Adipocyte (in vitro differentiated cells): ENCODE measurements around the gene GPR176.

Source experiments
- DNase-seq: peaks from one replicate; pipeline ENCODE4 v3.0.0-alpha.2; 2015; ENCODE audit warnings: low read depth
- H3K27me3 ChIP-seq: replicated peaks from 2 replicates; pipeline ENCODE4 v1.7.0; 2013; ENCODE audit warnings: mild to moderate bottlenecking, low read length, moderate library complexity; ENCODE audit not compliant: control insufficient read depth, insufficient read depth
- H3K36me3 ChIP-seq: 2 replicates; pipeline ENCODE4 v1.7.0; 2013; ENCODE audit warnings: low read length, mild to moderate bottlenecking, moderate library complexity; ENCODE audit not compliant: control insufficient read depth, insufficient read depth, severe bottlenecking
- H3K4me1 ChIP-seq: 2 replicates; pipeline ENCODE4 v1.7.0; 2013; ENCODE audit warnings: mild to moderate bottlenecking, low read length, moderate library complexity; ENCODE audit not compliant: control insufficient read depth, insufficient read depth
- H3K4me3 ChIP-seq: 2 replicates; pipeline ENCODE4 v1.7.0; 2013; ENCODE audit warnings: mild to moderate bottlenecking, low read length, moderate library complexity
- H3K9ac ChIP-seq: 2 replicates; pipeline ENCODE4 v1.7.0; 2013; ENCODE audit warnings: mild to moderate bottlenecking, low read length, moderate library complexity
- H3K9me3 ChIP-seq: 2 replicates; pipeline ENCODE4 v1.7.0; 2013; ENCODE audit warnings: mild to moderate bottlenecking, low read length, moderate library complexity; ENCODE audit not compliant: control insufficient read depth

The GPR176 gene

DNA sequence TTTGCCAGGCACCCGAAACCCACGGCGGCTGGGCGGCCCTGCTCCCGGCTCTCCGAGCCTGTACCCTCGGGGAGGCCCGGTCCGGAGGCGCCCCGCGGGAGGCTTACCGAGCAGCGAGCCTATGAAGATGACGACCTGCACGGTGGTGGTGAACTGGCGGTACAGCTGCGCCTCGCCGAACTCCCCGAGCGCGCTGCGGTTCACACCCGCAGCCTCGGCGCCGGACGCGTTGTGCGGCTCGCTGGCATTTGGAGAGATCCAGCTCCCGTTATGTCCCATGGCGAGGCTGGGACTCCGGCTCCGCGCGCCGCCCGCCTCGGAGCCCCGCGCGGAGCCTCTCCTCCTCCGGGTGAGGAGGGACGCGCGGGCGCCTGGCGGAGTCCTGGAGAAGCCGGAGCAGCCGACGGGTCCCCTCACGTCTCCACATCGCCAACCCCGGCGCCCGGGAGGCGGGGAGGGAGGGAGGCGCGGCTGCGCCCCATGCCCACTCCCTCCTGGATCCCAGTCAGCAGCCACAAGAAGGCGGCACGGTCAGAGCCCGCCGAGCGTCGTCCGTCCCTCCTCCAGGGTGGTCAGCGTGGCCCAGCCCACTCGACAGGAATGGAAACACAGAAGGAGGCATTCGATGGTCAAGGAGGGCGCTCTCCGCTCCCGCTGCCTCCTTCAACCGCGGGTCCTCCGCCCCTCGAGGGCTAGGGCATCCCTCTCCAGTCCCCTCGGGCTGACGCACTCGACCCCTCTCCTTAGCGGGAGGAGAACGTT, at the start of gene GPR176:
GPR176 (minus strand) TSS at position 519 of the 762 bp plus-strand sequence; CDS start at position 279, 240 bp downstream.
- Histone ChIP-seq H3K36me3 (no peaks in the 10 kb centered on the region), H3K9ac (peak within 1 kb of the TSS; percentile 92), H3K4me3 (peak within 1 kb of the TSS; percentile 90), H3K27me3 (no peaks in the 10 kb centered on the region), H3K4me1 (peaks cover 10% of the 10 kb centered on the region), H3K9me3 (no peaks in the 10 kb centered on the region)
- DNase-seq = peak; percentile 90

- Histone ChIP-seq H3K36me3 (peaks cover 51% of the 10 kb centered on the region), H3K9me3 (no peaks in the 10 kb centered on the region), H3K27me3 (no peaks in the 10 kb centered on the region), H3K9ac (no peak overlapping the region), H3K4me3 (no peak overlapping the region), H3K4me1 (peaks cover 10% of the 10 kb centered on the region)
- DNase-seq = no peak
These were observed 48.9 kb upstream of the GPR176 start for GRCh38 chr15:39969002-39969394.

- Histone ChIP-seq H3K9ac (no peak overlapping the region), H3K4me3 (no peak overlapping the region), H3K27me3 (no peaks in the 10 kb centered on the region), H3K4me1 (peaks cover 10% of the 10 kb centered on the region), H3K36me3 (peaks cover 51% of the 10 kb centered on the region), H3K9me3 (no peaks in the 10 kb centered on the region)
- DNase-seq = no peak
These were observed 48.4 kb upstream of the GPR176 start for GRCh38 chr15:39968273-39969001.

GRCh38 chr15:39966521-39966920, 46.5 kb upstream of the GPR176 start:
- DNase-seq = no peak
- Histone ChIP-seq H3K4me1 (peaks cover 10% of the 10 kb centered on the region), H3K36me3 (peaks cover 60% of the 10 kb centered on the region), H3K9ac (no peak overlapping the region), H3K9me3 (no peaks in the 10 kb centered on the region), H3K4me3 (no peak overlapping the region), H3K27me3 (no peaks in the 10 kb centered on the region)

DNA sequence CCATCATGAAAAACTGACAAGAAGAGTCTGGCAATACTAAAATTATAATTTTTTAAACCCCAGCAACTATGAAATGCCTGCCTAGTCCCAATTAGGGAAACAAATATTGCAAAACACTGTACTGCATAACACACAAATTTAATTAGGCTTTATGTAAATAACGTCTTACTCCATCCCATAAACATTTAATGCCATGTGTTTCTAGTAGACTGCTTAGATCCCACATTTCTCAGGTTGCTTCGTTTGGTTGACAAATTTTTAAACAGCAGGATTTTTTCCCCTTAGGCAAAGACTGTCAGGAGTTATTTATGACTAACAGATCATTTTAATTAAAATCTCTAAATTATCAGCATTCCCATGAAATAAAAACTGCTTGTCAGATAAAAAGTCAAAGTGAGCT, 43.7 kb upstream of the GPR176 start:
- no peaks in the 10 kb centered on the region for H3K4me1 ChIP-seq

DNA sequence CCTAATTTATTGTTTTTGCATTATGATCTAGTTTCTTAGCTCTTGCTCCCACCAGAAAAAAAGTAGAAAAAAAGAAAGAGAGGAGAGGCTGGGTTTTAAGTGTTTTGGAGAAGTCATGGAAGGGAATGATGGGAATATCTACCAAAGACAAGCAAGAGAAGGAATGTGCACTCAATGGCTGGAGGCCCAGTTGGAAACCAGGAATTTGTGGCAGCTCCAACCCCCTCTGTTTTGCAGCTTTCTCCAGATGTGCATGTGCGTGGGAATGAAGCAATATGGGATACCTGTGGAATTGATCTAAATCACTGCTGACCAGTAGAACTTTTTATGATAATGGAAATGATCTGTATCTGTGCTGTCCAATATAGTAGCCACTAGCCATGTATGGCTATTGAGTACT, 41.0 kb upstream of the GPR176 start:
- Histone ChIP-seq H3K27me3 (no peaks in the 10 kb centered on the region), H3K9ac (no peak overlapping the region), H3K9me3 (no peaks in the 10 kb centered on the region), H3K4me1 (no peaks in the 10 kb centered on the region), H3K4me3 (no peak overlapping the region), H3K36me3 (peaks cover 92% of the 10 kb centered on the region)
- peak; percentile 53 for DNase-seq

More for the DNA sequence above, 43.7 kb upstream of the GPR176 start:
- peaks cover 86% of the 10 kb centered on the region for H3K36me3 ChIP-seq
- H3K9me3 ChIP-seq = no peaks in the 10 kb centered on the region
- no peak overlapping the region for H3K9ac ChIP-seq
- H3K4me3 ChIP-seq = no peak overlapping the region
- no peaks in the 10 kb centered on the region for H3K27me3 ChIP-seq
- DNase-seq = peak; percentile 87

GRCh38 chr15:39960411-39960810, 40.3 kb upstream of the GPR176 start:
- H3K36me3 ChIP-seq = peaks cover 92% of the 10 kb centered on the region
- no peaks in the 10 kb centered on the region for H3K9me3 ChIP-seq
- H3K9ac ChIP-seq = no peak overlapping the region
- no peak for DNase-seq
- no peaks in the 10 kb centered on the region for H3K4me1 ChIP-seq
- H3K4me3 ChIP-seq = no peak overlapping the region
- H3K27me3 ChIP-seq = no peaks in the 10 kb centered on the region

DNA sequence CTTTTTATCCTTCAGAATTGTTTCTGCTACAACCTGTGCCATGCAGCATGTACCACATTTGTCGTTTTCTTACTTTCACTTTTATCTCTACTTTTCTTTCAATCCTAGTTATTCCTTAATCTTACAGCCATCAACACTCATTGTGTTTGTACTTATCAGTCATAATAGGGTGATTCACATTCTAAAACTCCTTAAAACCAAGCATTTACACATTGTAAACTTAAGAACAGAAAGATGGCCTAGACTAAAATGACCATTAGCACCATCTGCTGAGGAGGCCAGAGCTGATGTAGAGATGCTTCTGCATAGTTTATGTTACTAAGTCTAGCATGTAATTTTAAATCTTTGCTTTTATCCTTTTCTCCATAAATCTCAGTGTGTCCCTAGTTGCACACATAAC, 39.3 kb upstream of the GPR176 start:
- Histone ChIP-seq H3K4me3 (no peak overlapping the region), H3K36me3 (peaks cover 96% of the 10 kb centered on the region)

GRCh38 chr15:39957481-39957880, 37.4 kb upstream of the GPR176 start:
- Histone ChIP-seq H3K4me3 (no peak overlapping the region), H3K27me3 (no peaks in the 10 kb centered on the region), H3K4me1 (no peaks in the 10 kb centered on the region), H3K9me3 (no peaks in the 10 kb centered on the region), H3K36me3 (peaks cover 98% of the 10 kb centered on the region), H3K9ac (no peak overlapping the region)
- no peak for DNase-seq

More for the DNA sequence above, 39.3 kb upstream of the GPR176 start:
- H3K4me1 ChIP-seq = no peaks in the 10 kb centered on the region
- no peaks in the 10 kb centered on the region for H3K9me3 ChIP-seq
- H3K9ac ChIP-seq = no peak overlapping the region
- no peaks in the 10 kb centered on the region for H3K27me3 ChIP-seq
- DNase-seq = no peak

DNA sequence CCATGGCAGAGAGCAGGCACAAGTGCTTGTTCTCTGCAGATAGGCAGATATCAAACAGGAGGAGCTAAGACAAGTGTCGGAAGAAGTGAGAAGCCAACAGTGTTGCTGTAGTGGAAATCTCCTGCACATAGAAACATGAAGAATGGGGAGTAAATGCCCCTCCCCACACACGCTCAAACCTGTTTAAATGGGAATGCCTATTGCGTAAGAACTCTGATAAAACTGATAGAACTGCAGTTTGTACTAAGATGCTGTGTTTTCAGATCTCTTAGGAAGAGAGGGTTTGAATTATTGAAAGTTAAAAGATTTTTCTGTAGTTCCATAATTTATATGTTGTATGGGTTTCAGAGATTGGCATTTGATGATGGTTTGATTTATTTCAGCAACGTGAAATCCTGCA, 33.5 kb upstream of the GPR176 start:
- H3K9me3 ChIP-seq = no peaks in the 10 kb centered on the region
- H3K4me1 ChIP-seq = no peaks in the 10 kb centered on the region
- no peaks in the 10 kb centered on the region for H3K27me3 ChIP-seq
- no peak overlapping the region for H3K9ac ChIP-seq
- H3K4me3 ChIP-seq = no peak overlapping the region
- DNase-seq = no peak
- peaks cover 92% of the 10 kb centered on the region for H3K36me3 ChIP-seq

DNA sequence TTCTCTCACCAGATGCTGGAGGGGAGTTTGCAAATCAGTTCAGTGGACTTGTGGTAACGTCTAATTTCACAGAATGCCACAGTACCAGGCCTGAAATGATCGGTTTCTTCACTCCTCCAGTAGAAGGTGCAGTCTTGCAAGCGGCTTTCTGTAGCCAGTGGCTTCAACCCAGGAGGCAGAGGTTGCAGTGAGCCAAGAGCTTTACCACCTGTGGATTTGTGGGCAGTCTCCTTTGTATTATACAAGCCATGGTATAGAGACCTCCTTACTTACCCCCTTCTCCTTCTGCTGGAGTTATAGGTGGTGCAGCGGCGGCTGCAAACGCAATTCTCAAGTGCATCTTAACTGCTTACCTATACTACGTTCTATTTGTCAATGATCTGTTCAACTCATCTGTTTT, 31.5 kb upstream of the GPR176 start:
- Histone ChIP-seq H3K27me3 (no peaks in the 10 kb centered on the region), H3K4me1 (peaks cover 6% of the 10 kb centered on the region), H3K36me3 (peaks cover 75% of the 10 kb centered on the region), H3K4me3 (no peak overlapping the region), H3K9me3 (no peaks in the 10 kb centered on the region), H3K9ac (no peak overlapping the region)
- DNase-seq = no peak
